ENCODE measurements around the gene GSN.

GSN gene

DNA sequence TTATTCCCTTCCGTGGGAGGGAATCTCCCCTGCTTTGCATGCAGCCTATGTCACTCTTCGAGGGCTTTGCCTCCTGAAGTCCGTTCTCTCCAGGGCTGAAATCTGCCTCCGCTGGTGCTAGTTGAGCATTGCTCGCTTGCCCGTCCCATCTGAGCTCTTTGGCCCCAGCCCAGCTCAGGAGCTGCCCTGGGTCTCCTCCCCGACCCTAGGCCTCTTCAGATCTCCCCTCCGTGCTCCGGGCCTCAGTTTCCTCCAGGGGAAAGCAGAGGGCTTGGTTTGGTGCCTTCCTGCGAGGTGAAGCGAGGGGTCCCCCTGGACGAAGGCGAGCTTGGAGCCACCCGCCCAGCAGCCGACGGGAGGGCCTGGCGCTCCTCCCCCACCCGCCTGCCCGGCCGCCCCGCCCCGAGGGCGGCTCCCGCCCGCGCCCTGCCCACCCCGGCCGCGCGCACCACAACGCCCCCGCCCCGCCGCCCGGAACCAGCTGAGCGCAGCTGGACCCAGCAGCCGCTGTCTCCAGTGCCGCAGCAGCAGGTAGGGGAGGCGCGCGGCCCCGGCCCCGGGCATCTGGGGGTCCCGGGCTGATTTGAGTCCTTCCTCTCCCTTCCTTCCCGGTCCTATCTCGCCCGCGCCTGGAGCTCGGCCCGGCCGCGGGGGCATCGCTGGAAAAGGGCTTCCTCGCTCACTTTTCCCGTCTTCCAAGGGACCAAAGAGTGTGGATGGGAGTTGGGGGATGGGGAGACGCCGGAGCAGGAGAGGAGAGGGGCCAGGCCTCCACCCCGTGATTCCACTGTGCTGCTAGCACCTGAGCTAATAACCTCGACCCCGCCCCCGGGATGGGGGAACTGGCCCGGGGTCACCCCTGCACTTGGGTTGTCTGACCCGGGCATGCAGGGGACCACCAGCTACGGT lies at the start of gene GSN:
Gene GSN (plus strand): TSS at position 474 of the 909 bp plus-strand sequence. CDS start 33,810 bp downstream, outside the sequence.
- DNase-seq (ENCODE audit: low read depth in 2 of 2, low spot score in 1 of 2): peak in 1 of 2 donors; percentile 28

GRCh38 chr9:121218357-121219027 lies 49.5 kb upstream of the GSN start:
- no peak for DNase-seq (ENCODE audit: low read depth in 2 of 2, low spot score in 1 of 2)

- no peak for DNase-seq (ENCODE audit: low read depth in 2 of 2, low spot score in 1 of 2)
Observed at GRCh38 chr9:121219530-121219929, 48.4 kb upstream of the GSN start.

- no peak for DNase-seq (ENCODE audit: low read depth in 2 of 2, low spot score in 1 of 2)
Observed at GRCh38 chr9:121220996-121221663, 46.8 kb upstream of the GSN start.

- no peak for DNase-seq (ENCODE audit: low read depth in 2 of 2, low spot score in 1 of 2)
Observed at GRCh38 chr9:121221664-121222055, 46.3 kb upstream of the GSN start.

DNA sequence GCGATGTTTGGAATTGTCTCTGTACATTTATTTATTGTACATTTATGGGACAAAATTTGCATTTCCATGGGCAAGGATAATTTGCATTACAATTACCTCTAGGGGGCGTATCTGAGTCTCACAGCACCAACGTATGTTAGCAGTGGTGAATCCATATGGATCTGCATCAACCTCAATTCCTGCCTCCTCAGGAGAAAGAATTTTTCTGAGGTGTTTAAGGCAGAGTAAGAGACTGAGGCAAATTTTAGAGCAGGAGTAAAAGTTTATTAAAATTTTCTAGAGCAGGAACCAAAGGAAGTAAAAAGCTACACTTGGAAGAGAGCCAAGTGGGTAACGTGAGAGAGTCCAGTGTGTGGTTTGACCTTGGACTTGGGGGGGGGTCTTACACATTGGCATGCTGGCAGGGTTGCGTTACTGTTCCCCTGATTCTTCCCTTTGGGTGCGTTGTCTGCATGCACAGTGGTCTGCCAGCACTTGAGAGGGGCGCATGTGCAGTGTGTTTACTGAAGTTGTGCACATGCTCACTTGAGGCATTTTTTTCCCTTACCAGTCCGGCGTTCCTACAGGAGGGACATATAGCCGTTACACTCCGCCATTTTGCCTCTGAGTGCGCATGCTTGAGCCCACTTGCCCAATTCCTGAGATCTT lies 45.3 kb upstream of the GSN start:
- no peak for DNase-seq (ENCODE audit: low read depth in 2 of 2, low spot score in 1 of 2)

DNA sequence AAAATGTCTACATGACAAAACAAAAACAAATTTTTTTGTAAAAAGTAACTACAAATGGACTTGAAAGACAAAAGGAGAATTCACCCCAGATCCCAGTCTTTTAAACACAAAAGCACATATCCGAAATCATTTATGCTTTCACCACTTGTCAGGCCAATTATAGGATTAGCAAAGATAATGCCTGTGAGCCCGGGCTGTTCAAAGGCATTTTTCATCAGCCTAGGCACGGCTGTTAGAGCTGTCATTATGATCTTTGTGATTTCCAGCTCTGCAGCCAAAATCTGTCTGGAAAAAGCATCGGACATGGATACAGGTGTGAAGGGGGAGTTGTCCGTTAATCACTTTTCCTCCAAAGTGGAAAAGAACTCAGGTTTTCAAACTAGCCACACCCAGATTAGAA lies 42.7 kb upstream of the GSN start:
- DNase-seq (ENCODE audit: low read depth in 2 of 2, low spot score in 1 of 2): no peak

DNA sequence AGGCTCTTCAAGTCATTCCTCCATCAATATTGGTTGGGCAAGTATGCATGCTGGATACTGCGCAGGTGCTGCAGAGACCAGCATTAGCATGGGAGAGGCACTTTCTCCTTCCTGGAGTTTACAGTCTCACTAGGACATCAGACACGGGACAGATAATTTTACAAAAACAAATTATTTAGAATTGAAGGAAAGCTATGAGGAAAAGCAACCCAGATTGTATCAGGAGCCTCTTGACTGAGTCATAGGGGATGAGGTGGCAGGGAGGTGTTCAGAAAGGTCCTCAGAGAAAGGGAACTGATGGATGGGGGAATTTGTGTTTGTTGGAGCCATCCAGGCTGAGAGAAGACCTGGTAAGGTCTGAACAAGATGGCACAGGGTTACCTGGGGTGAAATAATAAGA lies 41.8 kb upstream of the GSN start:
- no peak for DNase-seq (ENCODE audit: low read depth in 2 of 2, low spot score in 1 of 2)

DNA sequence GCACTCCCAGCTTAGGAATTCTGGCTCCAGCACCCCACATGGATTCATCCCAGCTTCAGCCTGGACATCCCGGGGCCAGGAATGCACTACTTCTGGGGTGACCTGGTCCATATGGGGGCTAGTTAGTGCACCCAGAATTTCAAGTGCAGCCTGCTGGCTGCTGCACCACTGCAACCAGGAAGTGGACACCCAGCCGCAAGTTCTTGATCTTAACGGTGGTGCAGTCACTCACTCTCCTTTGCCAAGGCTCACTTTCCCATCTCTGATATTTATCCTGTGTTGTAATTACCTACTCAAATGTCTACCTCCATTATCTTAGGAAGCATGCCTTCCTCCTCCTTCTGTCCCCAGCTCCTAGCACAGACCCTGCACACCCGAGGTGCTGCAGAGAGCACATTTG lies 40.1 kb upstream of the GSN start:
- DNase-seq (ENCODE audit: low read depth in 2 of 2, low spot score in 1 of 2): no peak

GRCh38 chr9:121230256-121230655 lies 37.7 kb upstream of the GSN start:
- no peak for DNase-seq (ENCODE audit: low read depth in 2 of 2, low spot score in 1 of 2)

GRCh38 chr9:121232251-121232650 lies 35.7 kb upstream of the GSN start:
- DNase-seq (ENCODE audit: low read depth in 2 of 2, low spot score in 1 of 2): no peak

DNA sequence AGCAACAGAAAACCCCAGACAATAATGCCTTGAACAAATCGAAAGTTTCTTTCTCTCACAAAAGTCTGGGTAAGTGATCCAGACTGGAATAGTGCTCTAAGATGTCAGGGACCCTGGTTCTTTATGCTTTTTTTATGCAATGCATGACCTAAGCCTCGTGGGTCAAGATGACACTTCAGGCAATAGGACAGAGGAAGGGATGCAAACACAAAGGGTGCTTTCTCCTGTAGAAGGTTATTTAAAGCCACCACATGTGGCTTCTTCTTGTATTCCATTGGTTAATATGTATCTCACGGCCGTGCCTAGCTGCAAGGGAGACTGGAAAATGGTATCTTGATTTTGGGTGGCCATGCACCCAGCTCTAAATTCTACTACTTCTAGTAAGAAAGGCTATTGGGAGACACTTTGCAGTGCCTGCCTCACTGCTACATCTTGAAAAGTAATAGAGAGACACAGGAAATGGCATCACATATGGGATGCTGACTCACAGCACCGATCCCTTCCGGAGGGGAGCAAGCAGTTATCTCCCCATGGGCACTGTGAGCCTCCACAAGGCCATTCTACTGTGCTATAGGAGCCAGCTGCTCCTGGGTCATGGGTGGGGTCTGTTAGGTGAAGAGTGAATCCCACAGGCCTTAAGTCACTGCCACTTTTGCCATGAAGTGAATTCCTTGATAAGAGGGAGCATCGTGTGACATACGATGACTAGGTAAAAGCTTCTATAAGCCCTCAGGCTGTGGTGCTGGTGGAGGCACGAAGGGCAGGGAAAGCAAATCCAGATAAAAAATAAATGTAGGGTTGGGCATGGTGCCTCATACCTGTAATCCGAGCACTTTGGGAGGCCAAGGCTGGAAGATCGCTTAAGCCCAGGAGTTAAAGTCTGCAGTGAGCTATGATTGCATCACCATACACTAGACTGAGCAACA lies 33.8 kb upstream of the GSN start:
- no peak for DNase-seq (ENCODE audit: low read depth in 2 of 2, low spot score in 1 of 2)

DNA sequence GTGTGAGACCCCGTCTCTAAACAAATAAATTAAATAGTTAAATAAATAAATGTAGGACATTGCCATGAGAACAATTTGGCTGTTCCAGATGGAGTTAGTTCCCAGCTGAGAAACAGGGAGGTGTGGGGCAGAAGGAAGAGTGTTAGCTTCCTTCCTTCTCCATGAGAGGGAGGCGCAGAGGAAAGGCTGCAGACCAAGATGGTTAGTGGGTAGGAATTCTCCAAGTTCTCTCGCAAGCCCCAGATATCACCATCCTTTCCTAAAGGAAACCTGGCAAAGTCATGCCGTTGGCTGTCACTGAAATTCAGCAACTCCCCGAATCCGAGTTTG lies 33.2 kb upstream of the GSN start:
- DNase-seq (ENCODE audit: low read depth in 2 of 2, low spot score in 1 of 2): no peak

- no peak for DNase-seq (ENCODE audit: low read depth in 2 of 2, low spot score in 1 of 2)
Observed at GRCh38 chr9:121235512-121235911, 32.5 kb upstream of the GSN start.

- DNase-seq (ENCODE audit: low read depth in 2 of 2, low spot score in 1 of 2): no peak
Observed at GRCh38 chr9:121237916-121238315, 30.0 kb upstream of the GSN start.

DNA sequence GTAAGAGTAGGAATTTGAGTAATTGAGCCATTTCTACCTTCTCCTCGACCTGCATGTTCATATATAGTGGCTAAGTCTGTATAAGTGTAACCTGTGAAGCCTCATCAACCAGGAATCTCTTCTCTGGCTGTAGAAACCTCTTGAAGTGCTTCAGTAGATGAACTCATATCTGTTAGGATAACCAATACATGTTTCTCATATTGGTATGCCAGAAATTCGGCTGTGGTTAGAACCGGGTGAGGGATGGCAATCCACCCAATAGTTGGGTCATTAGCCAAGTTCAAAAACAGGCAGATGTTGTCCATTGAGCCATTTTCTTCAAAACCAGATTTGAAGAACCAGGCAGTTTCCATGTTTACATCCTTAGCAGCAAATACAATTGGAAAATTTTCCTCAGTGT lies 28.9 kb upstream of the GSN start:
- no peak for DNase-seq (ENCODE audit: low read depth in 2 of 2, low spot score in 1 of 2)

GRCh38 chr9:121239851-121240250 lies 28.1 kb upstream of the GSN start:
- DNase-seq (ENCODE audit: low read depth in 2 of 2, low spot score in 1 of 2): no peak

DNA sequence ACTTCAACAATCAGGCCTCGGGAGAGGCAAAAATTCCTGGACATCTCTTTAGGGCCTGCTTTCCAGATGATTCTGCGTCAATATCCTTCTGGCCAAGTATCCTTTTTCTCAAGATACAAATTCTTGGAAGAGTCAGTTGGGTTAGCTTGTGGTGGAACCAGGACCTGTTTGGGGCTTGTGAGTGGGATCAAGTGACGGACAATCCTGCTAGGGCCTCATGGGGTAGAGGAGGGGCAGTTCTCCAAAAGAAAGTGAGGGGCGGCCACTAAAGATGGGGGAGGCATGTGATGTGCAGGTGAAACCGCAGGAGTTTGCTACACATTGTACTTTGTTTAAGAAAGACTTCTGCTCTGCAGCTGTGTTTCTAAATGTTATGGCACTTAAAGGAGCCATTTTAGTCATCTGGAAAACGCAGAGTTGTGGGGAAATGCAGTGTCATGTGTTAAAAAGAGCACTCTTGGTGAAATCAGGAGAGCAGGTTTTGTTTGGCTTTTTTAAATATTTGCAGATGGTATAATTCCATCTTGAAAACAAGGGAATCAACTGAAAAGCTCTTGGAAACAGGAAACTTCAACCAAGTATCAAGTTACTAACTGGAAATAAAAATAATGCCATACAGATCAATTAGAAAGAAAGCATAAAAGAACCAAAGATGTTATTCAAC lies 27.4 kb upstream of the GSN start:
- no peak for DNase-seq (ENCODE audit: low read depth in 2 of 2, low spot score in 1 of 2)

DNA sequence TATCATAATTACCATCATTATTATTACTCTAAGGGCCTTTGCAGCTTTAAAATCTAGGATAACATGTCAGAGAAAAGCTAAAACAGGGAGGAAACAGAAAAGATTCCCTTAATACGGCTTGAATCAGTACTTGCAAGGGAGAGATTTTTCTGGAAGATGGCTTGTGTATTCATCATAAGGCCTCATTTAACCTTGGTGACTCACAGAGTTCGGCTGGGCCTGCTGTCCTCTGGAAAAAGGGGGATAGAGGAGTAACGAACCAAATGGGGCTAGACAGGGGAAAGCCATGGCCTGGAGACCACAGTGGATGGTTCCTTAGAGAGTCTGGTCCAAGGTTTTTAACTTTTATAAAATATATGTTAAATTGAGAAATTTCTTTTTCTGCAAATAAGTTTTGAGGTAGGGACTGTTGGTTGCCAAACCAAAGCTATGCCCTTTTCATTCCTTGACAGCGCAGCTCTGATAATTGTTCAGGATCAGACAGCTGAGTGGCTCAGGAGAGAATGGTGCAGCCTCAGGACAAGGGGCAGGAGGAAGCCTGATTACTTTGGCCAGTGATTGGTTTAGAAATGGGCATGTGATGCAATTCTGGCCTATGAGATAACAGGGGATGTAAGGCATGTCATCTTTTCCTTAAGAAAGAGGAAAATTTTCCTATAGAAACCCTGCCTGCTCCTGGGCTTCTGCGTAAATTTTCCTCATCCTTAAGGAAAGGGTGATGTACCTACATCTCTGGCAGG lies 25.6 kb upstream of the GSN start:
- no peak for DNase-seq (ENCODE audit: low read depth in 2 of 2, low spot score in 1 of 2)
